GM12892 (cell line): ENCODE data around the gene NHLRC1.

Experiments used
- POLR2A ChIP-seq: IDR thresholded peaks from 2 replicates; pipeline ENCODE4 v1.6.1; 2011; ENCODE audit warnings: low read depth, low read length, control low read depth
- POLR2AphosphoS5 ChIP-seq: IDR thresholded peaks from 2 replicates; pipeline ENCODE4 v1.6.1; 2011; ENCODE audit warnings: low read depth, low read length, control low read depth

- TF ChIP-seq POLR2AphosphoS5 (no peak), POLR2A (no peak)
Observed at GRCh38 chr6:18160911-18161310, 38.4 kb upstream of the NHLRC1 start.
